SK-N-DZ (cell line): ENCODE measurements around the gene DAB1.

Experiments used
- DNase-seq: peaks from one replicate; pipeline ENCODE4 v3.0.0-alpha.2; 2015; ENCODE audit warnings: low spot score

The DAB1 gene

DNA sequence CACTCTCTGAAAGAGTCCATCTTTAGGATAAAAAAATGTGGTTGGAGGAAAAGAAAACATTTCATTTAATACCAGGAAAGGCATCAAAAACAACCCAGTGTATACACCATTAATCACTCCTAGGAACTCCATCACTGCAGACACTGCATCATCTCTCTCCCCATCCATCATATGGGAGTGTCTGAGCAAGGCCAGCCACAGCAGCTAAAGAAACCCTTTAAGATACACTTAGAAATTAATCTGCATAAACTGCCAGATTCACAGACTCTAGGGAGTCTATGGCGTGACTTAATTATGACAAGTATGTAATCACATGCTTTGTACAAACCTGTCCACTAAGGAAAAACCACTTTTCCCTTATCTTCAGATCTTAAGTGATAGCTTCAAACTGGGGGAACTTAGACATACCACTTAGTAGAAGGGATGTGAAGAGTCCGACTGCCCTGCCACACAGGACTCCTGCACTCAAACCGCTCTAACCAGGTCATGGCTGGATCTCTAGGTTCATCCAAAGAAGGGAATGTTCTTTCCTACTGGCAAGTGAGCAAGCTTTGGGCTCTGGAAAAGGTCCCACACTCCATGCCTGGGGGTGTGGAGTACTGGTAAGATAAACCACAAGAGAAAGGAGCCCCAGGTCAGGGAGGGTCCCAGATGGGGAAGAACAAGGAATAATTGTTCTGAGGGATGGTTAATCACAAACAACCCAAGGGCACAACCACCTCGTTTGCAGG is 397.1 kb downstream of the DAB1 start:
- DNase-seq: no peak

GRCh38 chr1:57024855-57025254 is 399.0 kb downstream of the DAB1 start:
- no peak for DNase-seq

DNA sequence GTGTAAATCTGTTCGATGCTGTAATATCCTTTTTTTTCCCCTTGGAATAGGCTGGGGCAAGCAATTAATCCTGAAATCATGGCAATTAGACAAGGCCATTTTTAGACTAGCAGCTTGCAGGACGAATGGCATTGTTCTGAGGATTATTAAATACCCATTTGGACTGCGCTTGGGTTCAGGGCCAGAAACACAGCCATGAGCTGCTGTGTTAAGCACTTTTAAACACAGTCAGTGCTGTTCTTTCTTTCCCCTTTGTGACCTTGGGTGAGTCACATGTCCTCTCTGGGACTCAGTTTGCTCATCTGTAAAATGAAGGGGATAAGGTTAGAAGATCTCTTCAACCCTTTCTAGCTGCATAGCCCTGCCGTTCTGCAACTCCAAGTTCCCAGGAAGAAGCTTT is 399.4 kb downstream of the DAB1 start:
- DNase-seq: no peak

DNA sequence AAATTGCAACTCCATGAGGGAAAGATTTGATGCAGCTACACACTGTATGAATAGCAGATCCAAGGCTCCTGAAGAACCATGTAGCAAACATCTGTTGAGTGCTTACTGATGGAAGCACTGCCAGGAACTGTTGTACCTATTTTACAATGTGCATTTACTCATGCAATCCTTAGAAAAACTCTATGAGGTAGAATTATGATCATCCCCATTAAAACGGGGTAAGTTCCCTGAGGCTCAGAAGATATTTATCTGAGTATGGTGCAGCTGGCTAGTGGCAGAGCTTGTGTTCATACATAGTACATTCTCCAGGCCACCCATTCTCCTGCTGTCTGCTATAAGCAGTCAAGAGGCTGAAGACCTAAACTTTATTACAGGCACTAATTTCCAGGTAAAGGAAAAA is 403.6 kb downstream of the DAB1 start:
- DNase-seq: no peak

GRCh38 chr1:57019236-57019839 is 404.5 kb downstream of the DAB1 start:
- DNase-seq: no peak

- no peak for DNase-seq
These were observed 405.7 kb downstream of the DAB1 start for GRCh38 chr1:57018119-57018518.

- DNase-seq: no peak
These were observed 406.1 kb downstream of the DAB1 start for GRCh38 chr1:57017717-57018116.

DNA sequence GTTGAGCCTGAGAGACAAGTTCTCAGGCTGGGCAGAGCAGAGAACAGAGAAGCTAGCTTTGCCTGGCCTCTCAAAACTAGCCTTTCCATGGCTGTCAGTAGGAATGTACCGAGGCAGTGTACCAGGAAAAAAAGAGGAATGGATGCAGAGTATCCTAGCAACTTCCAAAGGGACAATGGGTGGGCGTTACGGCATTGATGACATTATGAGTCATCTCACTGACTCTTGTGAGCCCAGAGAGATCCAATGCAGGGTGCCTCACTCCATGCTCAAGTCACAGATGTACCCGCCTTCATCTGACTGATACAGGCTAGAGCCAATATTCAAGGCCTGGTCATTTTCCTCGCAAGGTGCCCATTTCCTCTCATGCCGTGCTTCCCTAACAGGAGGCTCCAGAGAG is 406.7 kb downstream of the DAB1 start:
- DNase-seq: no peak

DNA sequence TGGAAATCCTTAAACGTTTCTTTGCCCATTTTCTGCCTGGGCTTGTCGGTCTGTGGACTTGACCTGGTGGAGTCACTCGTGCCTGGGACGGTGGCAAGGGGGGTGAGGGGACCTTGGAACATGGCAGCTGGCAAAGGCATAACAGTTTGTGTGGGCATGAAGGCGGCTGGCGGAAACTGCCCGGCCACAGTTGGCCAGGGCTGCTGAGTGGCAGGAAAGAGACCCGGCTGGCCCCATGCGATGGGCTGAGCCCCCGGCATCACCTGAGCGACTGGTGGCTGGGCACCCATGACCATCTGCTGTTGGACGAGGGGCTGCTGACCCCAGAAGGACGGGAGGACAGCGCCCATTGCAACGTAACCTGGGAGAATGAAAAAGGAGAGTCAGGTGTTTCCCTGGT is 408.8 kb downstream of the DAB1 start:
- no peak for DNase-seq

DNA sequence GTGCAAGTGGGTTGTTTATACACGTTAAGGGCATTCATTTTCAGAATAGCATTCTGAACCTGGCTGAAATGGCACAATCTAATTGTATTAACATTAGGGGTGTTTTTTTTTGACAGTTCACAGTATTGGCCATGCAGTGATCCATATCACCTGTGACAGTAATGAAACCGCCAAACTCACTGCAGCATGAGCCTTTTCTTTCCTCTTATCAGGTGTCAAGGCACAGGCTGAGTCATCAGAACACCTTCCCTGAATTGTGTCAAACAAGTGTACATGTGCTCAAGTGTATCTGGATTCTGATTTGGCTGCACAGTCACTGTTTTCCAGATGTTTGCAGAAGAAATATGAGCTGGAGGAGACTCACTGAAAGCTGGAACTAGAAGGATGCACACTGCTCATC is 410.3 kb downstream of the DAB1 start:
- DNase-seq: no peak

GRCh38 chr1:57012315-57012714 is 411.5 kb downstream of the DAB1 start:
- DNase-seq: no peak

DNA sequence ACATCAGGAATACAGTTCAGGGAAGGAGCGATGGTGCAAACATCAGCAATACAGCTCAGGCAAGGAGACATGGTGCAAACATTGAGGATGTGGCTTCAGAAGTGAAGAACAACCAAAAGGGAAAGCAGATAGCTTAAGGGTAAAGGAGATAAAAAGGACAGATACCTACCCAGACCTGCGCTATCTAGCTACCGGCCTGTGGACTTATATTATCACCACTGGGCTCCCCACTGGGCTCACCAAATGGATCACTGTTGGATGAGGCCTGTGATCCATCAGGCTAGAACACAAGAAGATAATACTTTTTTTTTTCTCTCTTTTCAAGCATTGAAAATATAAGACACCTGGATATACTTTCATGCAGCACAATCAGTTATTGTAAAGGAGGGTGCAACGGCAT is 413.3 kb downstream of the DAB1 start:
- DNase-seq: no peak

- DNase-seq: no peak
These were observed 415.9 kb downstream of the DAB1 start for GRCh38 chr1:57007948-57008347.

DNA sequence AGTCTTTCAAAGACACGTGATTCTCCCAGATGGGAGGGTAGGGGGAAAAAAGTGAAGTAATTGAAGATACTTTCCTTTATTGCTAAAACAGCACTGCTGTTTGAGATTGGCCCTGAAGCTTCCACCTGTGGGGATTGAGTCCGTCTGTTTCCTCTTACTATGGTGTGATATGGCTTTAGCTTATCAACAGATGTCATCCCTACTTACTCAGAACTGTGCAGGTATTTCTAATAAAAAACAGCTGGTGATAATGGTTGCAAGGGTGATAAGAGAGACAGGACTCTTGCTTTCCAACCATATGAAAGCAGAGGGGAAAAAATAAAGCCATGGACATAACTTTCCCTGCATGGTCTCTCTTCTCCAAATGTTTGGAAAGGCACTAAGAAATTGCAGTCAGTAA is 416.4 kb downstream of the DAB1 start:
- DNase-seq: no peak

- DNase-seq: no peak
These were observed 420.3 kb downstream of the DAB1 start for GRCh38 chr1:57003398-57004139.

- no peak for DNase-seq
These were observed 428.3 kb downstream of the DAB1 start for GRCh38 chr1:56995414-56996100.

GRCh38 chr1:56993475-56993874 is 430.4 kb downstream of the DAB1 start:
- DNase-seq: no peak

DNA sequence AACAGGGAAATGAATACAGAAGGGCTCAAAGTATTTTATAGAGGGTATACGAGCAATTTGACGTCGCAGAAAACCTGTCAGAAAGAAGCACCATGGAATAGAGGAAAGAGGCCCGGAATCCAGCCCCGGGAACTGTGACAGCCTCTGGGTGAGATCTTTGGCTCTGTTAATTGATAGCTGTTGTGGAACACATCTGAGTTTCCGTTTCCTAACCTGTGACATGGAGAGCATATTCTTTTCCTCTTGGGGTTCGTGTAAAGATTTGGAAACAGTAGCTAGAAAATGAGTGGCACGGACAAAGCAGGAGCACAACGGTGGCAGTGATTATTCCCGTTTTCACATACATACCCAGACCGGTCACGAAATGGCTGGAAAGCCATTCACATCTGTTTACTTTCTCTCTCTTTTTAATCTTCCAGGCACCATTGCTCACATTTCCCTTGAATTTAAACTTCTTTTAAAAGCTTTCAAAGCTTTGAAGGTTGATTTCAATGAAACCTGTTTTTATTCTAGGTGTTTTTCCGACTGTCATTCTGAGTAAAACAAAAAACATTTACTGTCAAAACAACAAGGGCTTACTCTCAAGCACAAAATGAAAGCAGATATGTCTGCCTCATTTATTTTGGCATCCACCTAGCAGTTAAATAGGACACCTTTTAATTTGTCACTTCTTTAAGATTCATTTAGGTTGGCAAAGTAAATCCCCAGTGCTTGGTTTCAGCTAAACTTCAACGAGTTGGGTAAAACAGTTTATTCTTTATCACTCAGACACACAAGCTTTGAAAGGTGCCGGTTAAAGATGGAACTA is 431.3 kb downstream of the DAB1 start:
- no peak for DNase-seq

DNA sequence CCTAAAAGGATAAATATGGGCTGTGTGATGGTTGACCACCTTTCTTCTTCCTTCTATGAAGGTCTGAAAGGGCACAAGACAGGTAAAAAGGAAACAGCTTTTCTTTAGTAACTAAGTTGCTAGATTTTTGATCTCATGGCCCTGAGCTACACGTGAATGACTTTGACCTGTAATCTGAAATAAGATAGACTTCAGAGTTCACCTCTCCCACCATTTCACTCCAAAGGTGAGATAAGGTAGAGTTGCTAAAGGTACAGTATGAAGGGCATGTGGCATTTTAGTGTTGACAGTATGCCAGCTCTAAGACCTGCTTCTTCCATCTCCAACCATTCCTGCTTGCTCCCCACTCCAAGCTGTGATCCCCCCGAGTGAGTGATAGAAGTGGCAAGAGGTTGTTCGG is 432.3 kb downstream of the DAB1 start:
- no peak for DNase-seq

- no peak for DNase-seq
These were observed 437.5 kb downstream of the DAB1 start for GRCh38 chr1:56986397-56986796.

DNA sequence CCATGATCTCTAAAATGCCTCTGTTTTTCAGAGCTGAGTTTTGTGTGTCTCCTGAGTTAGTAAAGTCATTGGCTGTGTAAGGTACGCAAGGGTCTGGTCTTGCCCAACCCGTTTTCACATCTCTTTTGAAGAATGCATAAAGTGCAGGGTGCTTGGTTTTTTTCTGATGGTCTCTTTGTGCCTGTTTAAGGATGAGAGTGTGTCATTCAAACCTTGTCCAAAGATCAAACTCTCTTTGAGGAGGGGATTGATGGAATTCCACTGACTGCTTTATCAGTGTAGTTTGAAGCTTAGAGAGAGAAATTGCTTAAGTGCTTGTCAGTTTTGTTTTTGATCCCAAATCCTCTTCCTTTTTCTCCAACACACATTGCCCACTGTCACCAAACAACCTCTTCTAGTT is 438.0 kb downstream of the DAB1 start:
- no peak for DNase-seq

GRCh38 chr1:56983484-56983883 is 440.4 kb downstream of the DAB1 start:
- no peak for DNase-seq
